K562 (cell line): ENCODE results near the gene FAM174C.

Source experiments
- SMC3 ChIP-seq: conservative IDR thresholded peaks from 2 replicates; pipeline ENCODE4 v1.6.1; 2011; ENCODE audit warnings: low read depth, low read length, improper control_type of control experiment; ENCODE audit not compliant: insufficient read depth
- TAF15 ChIP-seq: fragments of 200-400 bp; formaldehyde crosslinking; IDR thresholded peaks from 2 replicates; pipeline ENCODE4 v1.6.1; 2017; ENCODE audit warnings: mild to moderate bottlenecking, low read depth, low read length, moderate library complexity

GRCh38 chr19:1249990-1250436, 25.3 kb upstream of the FAM174C start:
- TF ChIP-seq SMC3 (no peak), TAF15 (no peak)
